ENCODE data around the gene PTPRM.

DNA sequence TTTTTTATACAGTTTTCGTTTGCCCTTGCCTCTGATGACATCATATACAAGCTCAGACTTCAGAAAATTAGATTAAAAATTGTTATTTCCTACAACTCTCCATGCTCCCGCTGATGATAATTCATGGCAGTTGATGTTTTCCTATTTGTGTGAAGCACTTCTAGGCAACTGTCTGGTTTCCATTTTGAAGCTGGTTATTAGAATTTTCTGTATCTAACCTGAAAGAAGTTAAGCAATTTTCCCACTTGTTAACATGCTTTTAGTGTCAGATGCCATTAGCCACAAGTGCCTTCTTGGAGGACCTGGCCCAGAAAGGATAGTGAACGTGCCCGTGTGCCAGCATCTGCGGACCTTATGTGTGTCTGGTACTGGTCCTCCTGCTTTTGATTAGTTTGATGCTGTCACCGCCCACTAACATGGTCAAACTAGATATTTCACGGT lies 694.6 kb downstream of the PTPRM start:
- TF ChIP-seq, protein P1, sequence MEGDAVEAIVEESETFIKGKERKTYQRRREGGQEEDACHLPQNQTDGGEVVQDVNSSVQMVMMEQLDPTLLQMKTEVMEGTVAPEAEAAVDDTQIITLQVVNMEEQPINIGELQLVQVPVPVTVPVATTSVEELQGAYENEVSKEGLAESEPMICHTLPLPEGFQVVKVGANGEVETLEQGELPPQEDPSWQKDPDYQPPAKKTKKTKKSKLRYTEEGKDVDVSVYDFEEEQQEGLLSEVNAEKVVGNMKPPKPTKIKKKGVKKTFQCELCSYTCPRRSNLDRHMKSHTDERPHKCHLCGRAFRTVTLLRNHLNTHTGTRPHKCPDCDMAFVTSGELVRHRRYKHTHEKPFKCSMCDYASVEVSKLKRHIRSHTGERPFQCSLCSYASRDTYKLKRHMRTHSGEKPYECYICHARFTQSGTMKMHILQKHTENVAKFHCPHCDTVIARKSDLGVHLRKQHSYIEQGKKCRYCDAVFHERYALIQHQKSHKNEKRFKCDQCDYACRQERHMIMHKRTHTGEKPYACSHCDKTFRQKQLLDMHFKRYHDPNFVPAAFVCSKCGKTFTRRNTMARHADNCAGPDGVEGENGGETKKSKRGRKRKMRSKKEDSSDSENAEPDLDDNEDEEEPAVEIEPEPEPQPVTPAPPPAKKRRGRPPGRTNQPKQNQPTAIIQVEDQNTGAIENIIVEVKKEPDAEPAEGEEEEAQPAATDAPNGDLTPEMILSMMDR (tag by site-specific recombination; IDR thresholded peaks at IDR 0.05), result no peak
- TF ChIP-seq TRIM28 (IDR thresholded peaks at IDR 0.05; ENCODE audit: borderline replicate concordance, low read length) (no peak), ZNF473 (tag by site-specific recombination; IDR thresholded peaks at IDR 0.05) (no peak), HOXD13 (CRISPR knock-in tag; IDR thresholded peaks at IDR 0.05; ENCODE audit: borderline replicate concordance) (no peak), ZNF548 (tag by site-specific recombination; IDR thresholded peaks at IDR 0.05) (no peak), YY1 (tag by site-specific recombination; IDR thresholded peaks at IDR 0.05) (no peak), ZNF558 (tag by site-specific recombination; IDR thresholded peaks at IDR 0.05) (no peak), ZNF639 (tag by site-specific recombination; IDR thresholded peaks at IDR 0.05) (no peak), PBX3 (CRISPR knock-in tag; IDR thresholded peaks at IDR 0.05) (no peak), ZBTB17 (tag by site-specific recombination; IDR thresholded peaks at IDR 0.05) (no peak), ZNF132 (tag by site-specific recombination; IDR thresholded peaks at IDR 0.05; ENCODE audit: borderline replicate concordance) (no peak)
- TF ChIP-seq, protein P2, sequence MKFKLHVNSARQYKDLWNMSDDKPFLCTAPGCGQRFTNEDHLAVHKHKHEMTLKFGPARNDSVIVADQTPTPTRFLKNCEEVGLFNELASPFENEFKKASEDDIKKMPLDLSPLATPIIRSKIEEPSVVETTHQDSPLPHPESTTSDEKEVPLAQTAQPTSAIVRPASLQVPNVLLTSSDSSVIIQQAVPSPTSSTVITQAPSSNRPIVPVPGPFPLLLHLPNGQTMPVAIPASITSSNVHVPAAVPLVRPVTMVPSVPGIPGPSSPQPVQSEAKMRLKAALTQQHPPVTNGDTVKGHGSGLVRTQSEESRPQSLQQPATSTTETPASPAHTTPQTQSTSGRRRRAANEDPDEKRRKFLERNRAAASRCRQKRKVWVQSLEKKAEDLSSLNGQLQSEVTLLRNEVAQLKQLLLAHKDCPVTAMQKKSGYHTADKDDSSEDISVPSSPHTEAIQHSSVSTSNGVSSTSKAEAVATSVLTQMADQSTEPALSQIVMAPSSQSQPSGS (tag by site-specific recombination; IDR thresholded peaks at IDR 0.05; ENCODE audit: low read depth), result no peak
- TF ChIP-seq, protein P3, sequence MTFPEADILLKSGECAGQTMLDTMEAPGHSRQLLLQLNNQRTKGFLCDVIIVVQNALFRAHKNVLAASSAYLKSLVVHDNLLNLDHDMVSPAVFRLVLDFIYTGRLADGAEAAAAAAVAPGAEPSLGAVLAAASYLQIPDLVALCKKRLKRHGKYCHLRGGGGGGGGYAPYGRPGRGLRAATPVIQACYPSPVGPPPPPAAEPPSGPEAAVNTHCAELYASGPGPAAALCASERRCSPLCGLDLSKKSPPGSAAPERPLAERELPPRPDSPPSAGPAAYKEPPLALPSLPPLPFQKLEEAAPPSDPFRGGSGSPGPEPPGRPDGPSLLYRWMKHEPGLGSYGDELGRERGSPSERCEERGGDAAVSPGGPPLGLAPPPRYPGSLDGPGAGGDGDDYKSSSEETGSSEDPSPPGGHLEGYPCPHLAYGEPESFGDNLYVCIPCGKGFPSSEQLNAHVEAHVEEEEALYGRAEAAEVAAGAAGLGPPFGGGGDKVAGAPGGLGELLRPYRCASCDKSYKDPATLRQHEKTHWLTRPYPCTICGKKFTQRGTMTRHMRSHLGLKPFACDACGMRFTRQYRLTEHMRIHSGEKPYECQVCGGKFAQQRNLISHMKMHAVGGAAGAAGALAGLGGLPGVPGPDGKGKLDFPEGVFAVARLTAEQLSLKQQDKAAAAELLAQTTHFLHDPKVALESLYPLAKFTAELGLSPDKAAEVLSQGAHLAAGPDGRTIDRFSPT (tag by site-specific recombination; IDR thresholded peaks at IDR 0.05), result no peak
- TF ChIP-seq, protein P4, sequence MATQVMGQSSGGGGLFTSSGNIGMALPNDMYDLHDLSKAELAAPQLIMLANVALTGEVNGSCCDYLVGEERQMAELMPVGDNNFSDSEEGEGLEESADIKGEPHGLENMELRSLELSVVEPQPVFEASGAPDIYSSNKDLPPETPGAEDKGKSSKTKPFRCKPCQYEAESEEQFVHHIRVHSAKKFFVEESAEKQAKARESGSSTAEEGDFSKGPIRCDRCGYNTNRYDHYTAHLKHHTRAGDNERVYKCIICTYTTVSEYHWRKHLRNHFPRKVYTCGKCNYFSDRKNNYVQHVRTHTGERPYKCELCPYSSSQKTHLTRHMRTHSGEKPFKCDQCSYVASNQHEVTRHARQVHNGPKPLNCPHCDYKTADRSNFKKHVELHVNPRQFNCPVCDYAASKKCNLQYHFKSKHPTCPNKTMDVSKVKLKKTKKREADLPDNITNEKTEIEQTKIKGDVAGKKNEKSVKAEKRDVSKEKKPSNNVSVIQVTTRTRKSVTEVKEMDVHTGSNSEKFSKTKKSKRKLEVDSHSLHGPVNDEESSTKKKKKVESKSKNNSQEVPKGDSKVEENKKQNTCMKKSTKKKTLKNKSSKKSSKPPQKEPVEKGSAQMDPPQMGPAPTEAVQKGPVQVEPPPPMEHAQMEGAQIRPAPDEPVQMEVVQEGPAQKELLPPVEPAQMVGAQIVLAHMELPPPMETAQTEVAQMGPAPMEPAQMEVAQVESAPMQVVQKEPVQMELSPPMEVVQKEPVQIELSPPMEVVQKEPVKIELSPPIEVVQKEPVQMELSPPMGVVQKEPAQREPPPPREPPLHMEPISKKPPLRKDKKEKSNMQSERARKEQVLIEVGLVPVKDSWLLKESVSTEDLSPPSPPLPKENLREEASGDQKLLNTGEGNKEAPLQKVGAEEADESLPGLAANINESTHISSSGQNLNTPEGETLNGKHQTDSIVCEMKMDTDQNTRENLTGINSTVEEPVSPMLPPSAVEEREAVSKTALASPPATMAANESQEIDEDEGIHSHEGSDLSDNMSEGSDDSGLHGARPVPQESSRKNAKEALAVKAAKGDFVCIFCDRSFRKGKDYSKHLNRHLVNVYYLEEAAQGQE (tag by site-specific recombination; IDR thresholded peaks at IDR 0.05), result no peak

Measured in HEK293 (cell line).